ENCODE measurements around the gene RRP9. TPM values are rescaled to one million over a fixed set of nuclear protein-coding genes. Genes with fewer than 3 reads are reported as not detected.

The RRP9 gene
- total RNA-seq, 1 donor from 2014 or later, result 32.4 TPM

GRCh38 chr3:51954105-51954504 is 12.4 kb upstream of the RRP9 start:
- Mint-ChIP-seq H3K9me3 (no peaks in the 10 kb centered on the region), H3K4me3 (no peak overlapping the region), H3K4me1 (peaks cover 2% of the 10 kb centered on the region), H3K36me3 (ENCODE audit: low read depth) (no peaks in the 10 kb centered on the region), H3K27ac (no peak overlapping the region), H3K27me3 (peaks cover 19% of the 10 kb centered on the region)
- no peak for ATAC-seq (ENCODE audit: low read depth)
- intact Hi-C loops (cut with micrococcal nuclease), result no loop called here
- POLR2A ChIA-PET, result interaction anchor here (0.7 to 0.9 kb wide), 2 partner anchors 29 to 1615 kb away, joined by 3 to 5 read pairs; no protein-coding TSS in a partner anchor
- TF ChIP-seq CTCF (IDR thresholded peaks at IDR 0.05), result no peak
- CTCF ChIA-PET, result interaction anchor here (0.9 kb wide), 1 partner anchor 20 kb away, joined by 4 read pairs; the partner anchor contains the start of gene ABHD14B
- no peak for DNase-seq

- ChIA-PET POLR2A (no interaction called here), CTCF (no interaction called here)
- peaks cover 19% of the 10 kb centered on the region for H3K27me3 Mint-ChIP-seq
- H3K9me3 Mint-ChIP-seq, result no peaks in the 10 kb centered on the region
- no peak for DNase-seq
- peaks cover 2% of the 10 kb centered on the region for H3K4me1 Mint-ChIP-seq
- intact Hi-C loops (cut with micrococcal nuclease), result no loop called here
- H3K36me3 Mint-ChIP-seq (ENCODE audit: low read depth), result no peaks in the 10 kb centered on the region
- H3K4me3 Mint-ChIP-seq, result no peak overlapping the region
- H3K27ac Mint-ChIP-seq, result no peak overlapping the region
- ATAC-seq (ENCODE audit: low read depth), result no peak
- TF ChIP-seq CTCF (IDR thresholded peaks at IDR 0.05), result no peak
These were observed 11.7 kb upstream of the RRP9 start for GRCh38 chr3:51953445-51953844.

GRCh38 chr3:51950899-51951298 is 9.2 kb upstream of the RRP9 start:
- no peak overlapping the region for H3K27ac Mint-ChIP-seq
- no peak overlapping the region for H3K4me3 Mint-ChIP-seq
- no peaks in the 10 kb centered on the region for H3K9me3 Mint-ChIP-seq
- peaks cover 3% of the 10 kb centered on the region for H3K36me3 Mint-ChIP-seq (ENCODE audit: low read depth)
- peaks cover 19% of the 10 kb centered on the region for H3K27me3 Mint-ChIP-seq
- ChIA-PET CTCF (no interaction called here), POLR2A (no interaction called here)
- no peak for DNase-seq
- intact Hi-C loops (cut with micrococcal nuclease), result no loop called here
- peaks cover 2% of the 10 kb centered on the region for H3K4me1 Mint-ChIP-seq
- no peak for ATAC-seq (ENCODE audit: low read depth)
- TF ChIP-seq CTCF (IDR thresholded peaks at IDR 0.05), result no peak

- ChIA-PET POLR2A (no interaction called here), CTCF (no interaction called here)
- H3K27me3 Mint-ChIP-seq, result peaks cover 16% of the 10 kb centered on the region
- peaks cover 3% of the 10 kb centered on the region for H3K36me3 Mint-ChIP-seq (ENCODE audit: low read depth)
- H3K9me3 Mint-ChIP-seq, result no peaks in the 10 kb centered on the region
- H3K4me3 Mint-ChIP-seq, result no peak overlapping the region
- no peaks in the 10 kb centered on the region for H3K4me1 Mint-ChIP-seq
- intact Hi-C loops (cut with micrococcal nuclease), result no loop called here
- no peak overlapping the region for H3K27ac Mint-ChIP-seq
- no peak for DNase-seq
- no peak for ATAC-seq (ENCODE audit: low read depth)
- TF ChIP-seq CTCF (IDR thresholded peaks at IDR 0.05), result no peak
These were observed 7.4 kb upstream of the RRP9 start for GRCh38 chr3:51949121-51949520.

- TF ChIP-seq CTCF (IDR thresholded peaks at IDR 0.05), result no peak
- DNase-seq, result no peak
- no peak for ATAC-seq (ENCODE audit: low read depth)
These were observed 6.4 kb upstream of the RRP9 start for GRCh38 chr3:51948016-51948580.

More at GRCh38 chr3:51948016-51948580, 6.4 kb upstream of the RRP9 start:
- peaks cover 7% of the 10 kb centered on the region for H3K27me3 Mint-ChIP-seq
- H3K4me1 Mint-ChIP-seq, result peaks cover under 1% of the 10 kb centered on the region
- CTCF ChIA-PET, result no interaction called here
- no peaks in the 10 kb centered on the region for H3K9me3 Mint-ChIP-seq
- POLR2A ChIA-PET, result no interaction called here
- no peak overlapping the region for H3K4me3 Mint-ChIP-seq
- intact Hi-C loops (cut with micrococcal nuclease), result no loop called here
- peaks cover 3% of the 10 kb centered on the region for H3K36me3 Mint-ChIP-seq (ENCODE audit: low read depth)
- no peak overlapping the region for H3K27ac Mint-ChIP-seq
